PC-9 (cell line): ENCODE results near the gene ITIH5. TPM values are rescaled to one million over a fixed set of nuclear protein-coding genes. Genes with fewer than 3 reads are reported as not detected.

Experiments
- BruUV-seq: library from RNA; stranded (reverse); fragments of 400-500 nt; replicated peaks from 2 replicates; lab custom pipeline; 2021; lab: Mats Ljungman, UMichigan
- CTCF ChIA-PET: fragments of 300-600 bp; sonication (Branson Sonifier 250); formaldehyde crosslinking; loops from one replicate; lab custom pipeline; 2022; ENCODE audit warnings: antibody characterized with exemption; lab: Charles Lee
- POLR2A ChIA-PET: fragments of 300-600 bp; sonication (Branson Sonifier 250); formaldehyde crosslinking; loops from one replicate; lab custom pipeline; 2022; ENCODE audit warnings: antibody characterized with exemption; ENCODE audit not compliant: unreplicated experiment; lab: Charles Lee
- DNase-seq, 2 experiments: peaks; one replicate each; pipeline versions ENCODE4 v3.0.0 to v3.0.0-alpha.2; 2015 to 2022; ENCODE audit warnings: mixed read lengths in 1 of 2
- H2AFZ ChIP-seq: fragments of 200-600 bp; sonication (generic); 2 replicates; pipeline ENCODE4 v1.8.1; 2017; ENCODE audit warnings: antibody characterized with exemption
- H3F3A ChIP-seq: fragments of 200-600 bp; sonication (generic); 2 replicates; pipeline ENCODE4 v1.8.1; 2017; ENCODE audit warnings: antibody characterized with exemption, mild to moderate bottlenecking, low read depth; ENCODE audit not compliant: insufficient read depth
- H3K27ac ChIP-seq: fragments of 200-600 bp; sonication (generic); 2 replicates; pipeline ENCODE4 v1.6.1; 2016; ENCODE audit warnings: mixed run types
- H3K27me3 ChIP-seq: fragments of 200-600 bp; sonication (generic); 2 replicates; pipeline ENCODE4 v1.6.1; 2016; ENCODE audit warnings: low read depth, mixed run types; ENCODE audit not compliant: insufficient read depth
- H3K36me3 ChIP-seq: fragments of 200-600 bp; sonication (generic); 2 replicates; pipeline ENCODE4 v1.6.1; 2016; ENCODE audit warnings: low read depth, mixed run types
- H3K4me1 ChIP-seq: fragments of 200-600 bp; sonication (generic); replicated peaks from 2 replicates; pipeline ENCODE4 v1.6.1; 2016; ENCODE audit warnings: mixed run types; ENCODE audit not compliant: insufficient read depth
- H3K4me2 ChIP-seq: fragments of 200-600 bp; sonication (generic); 2 replicates; pipeline ENCODE4 v1.6.1; 2017; ENCODE audit warnings: mixed run types
- H3K4me3 ChIP-seq: fragments of 200-600 bp; sonication (generic); 2 replicates; pipeline ENCODE4 v1.6.1; 2016; ENCODE audit warnings: mixed run types
- H3K79me2 ChIP-seq: fragments of 200-600 bp; sonication (generic); 2 replicates; pipeline ENCODE4 v1.6.1; 2017; ENCODE audit warnings: low read depth, mixed run types
- H3K9me2 ChIP-seq: fragments of 200-600 bp; sonication (generic); 2 replicates; pipeline ENCODE4 v1.8.1; 2017; ENCODE audit warnings: mild to moderate bottlenecking; ENCODE audit not compliant: insufficient read depth
- H3K9me3 ChIP-seq: fragments of 200-600 bp; sonication (generic); 2 replicates; pipeline ENCODE4 v1.8.1; 2016; ENCODE audit warnings: low read depth; ENCODE audit not compliant: insufficient read depth
- H4K20me1 ChIP-seq: fragments of 200-600 bp; sonication (generic); 2 replicates; pipeline ENCODE4 v1.8.1; 2017; ENCODE audit not compliant: insufficient read depth
- CTCF ChIP-seq: fragments of 200-600 bp; sonication (generic); conservative IDR thresholded peaks from 2 replicates; pipeline ENCODE4 v1.6.1; 2017; ENCODE audit warnings: mixed run types, antibody characterized with exemption, mild to moderate bottlenecking, moderate library complexity
- EZH2 ChIP-seq: fragments of 200-600 bp; sonication (generic); IDR thresholded peaks from 2 replicates; pipeline ENCODE4 v1.8.0; 2017; ENCODE audit warnings: antibody characterized with exemption, low read depth
- intact Hi-C: fragments of 100-400 bp; cut with micrococcal nuclease; formaldehyde crosslinking; loops from one replicate; pipeline ENCODE4 v1.10.0; 2022; ENCODE audit not compliant: unreplicated experiment
- total RNA-seq: library from RNA; stranded (reverse); gene quantifications from 2 replicates; pipeline ENCODE4 v1.2.3, GENCODE V29; 2021

ITIH5 gene
- total RNA-seq, 1 experiment from 2014 or later: not detected

GRCh38 chr10:7563368-7563767, 103.4 kb downstream of the ITIH5 start:
- Histone ChIP-seq H3K27ac (no peak overlapping the region), H3K9me2 (no peaks in the 10 kb centered on the region), H3K9me3 (no peaks in the 10 kb centered on the region), H3K36me3 (no peaks in the 10 kb centered on the region), H2AFZ (no peak overlapping the region), H4K20me1 (no peaks in the 10 kb centered on the region), H3K27me3 (peaks cover 44% of the 10 kb centered on the region), H3K4me3 (no peak overlapping the region), H3K79me2 (no peaks in the 10 kb centered on the region), H3F3A (no peaks in the 10 kb centered on the region), H3K4me2 (no peak overlapping the region), H3K4me1 (no peaks in the 10 kb centered on the region)
- TF ChIP-seq EZH2: no peak
- no peak for TF ChIP-seq CTCF
- no peak for DNase-seq
- ChIA-PET POLR2A (no interaction called here), CTCF (no interaction called here)
- intact Hi-C loops: no loop called here
- BruUV-seq: no TSS peak

- Histone ChIP-seq H2AFZ (no peak overlapping the region), H3K27me3 (peaks cover 47% of the 10 kb centered on the region), H3K36me3 (no peaks in the 10 kb centered on the region), H3K4me3 (no peak overlapping the region), H3F3A (no peaks in the 10 kb centered on the region), H3K4me2 (no peak overlapping the region), H3K79me2 (no peaks in the 10 kb centered on the region), H3K9me3 (no peaks in the 10 kb centered on the region), H3K4me1 (no peaks in the 10 kb centered on the region), H4K20me1 (no peaks in the 10 kb centered on the region), H3K27ac (no peak overlapping the region), H3K9me2 (no peaks in the 10 kb centered on the region)
- intact Hi-C loops: no loop called here
- ChIA-PET POLR2A (interaction anchor here (0.5 kb wide), 1 partner anchor 99 kb away, joined by 8 read pairs; no protein-coding TSS in a partner anchor), CTCF (no interaction called here)
- no peak for DNase-seq
- TF ChIP-seq CTCF (no peak), EZH2 (no peak)
- BruUV-seq: no TSS peak
These were observed 104.8 kb downstream of the ITIH5 start for GRCh38 chr10:7561985-7562384.

GRCh38 chr10:7561216-7561893, 105.4 kb downstream of the ITIH5 start:
- Histone ChIP-seq H3F3A (no peaks in the 10 kb centered on the region), H3K4me1 (no peaks in the 10 kb centered on the region), H3K27me3 (peaks cover 47% of the 10 kb centered on the region), H2AFZ (no peak overlapping the region), H3K4me2 (no peak overlapping the region), H3K4me3 (no peak overlapping the region), H3K36me3 (no peaks in the 10 kb centered on the region), H3K9me3 (no peaks in the 10 kb centered on the region), H3K9me2 (no peaks in the 10 kb centered on the region), H3K27ac (no peak overlapping the region), H4K20me1 (no peaks in the 10 kb centered on the region), H3K79me2 (no peaks in the 10 kb centered on the region)
- no peak for TF ChIP-seq CTCF
- TF ChIP-seq EZH2: no peak
- ChIA-PET CTCF (no interaction called here), POLR2A (no interaction called here)
- no TSS peak for BruUV-seq
- DNase-seq: no peak
- intact Hi-C loops: no loop called here
